ENCODE data around the gene CUL4A.

DNA sequence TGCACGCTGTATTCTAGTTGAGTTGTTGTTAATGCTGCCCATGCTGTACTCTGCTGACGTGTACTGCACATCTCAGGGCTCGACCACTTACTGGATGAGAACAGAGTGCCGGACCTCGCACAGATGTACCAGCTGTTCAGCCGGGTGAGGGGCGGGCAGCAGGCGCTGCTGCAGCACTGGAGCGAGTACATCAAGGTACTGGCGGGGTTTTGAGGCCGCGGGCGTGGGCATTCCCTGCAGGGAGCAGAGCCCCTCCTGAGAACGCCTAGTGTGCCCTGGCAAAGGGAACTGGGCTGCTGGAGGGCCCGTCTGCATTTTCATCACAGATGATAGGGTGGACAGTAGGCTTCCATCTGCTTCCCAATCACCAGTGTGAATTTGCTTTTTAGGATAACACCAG, 29.9 kb downstream of the CUL4A start:
- TF ChIP-seq POLR2A (IDR thresholded peaks at IDR 0.05; ENCODE audit: low read length) (no peak), GATA1 (IDR thresholded peaks at IDR 0.05; ENCODE audit: low read depth, low read length) (no peak)

Measured in erythroblast (primary cell).